ENCODE measurements around the gene DLGAP3. TPM values are rescaled to one million over a fixed set of nuclear protein-coding genes. Genes with fewer than 3 reads are reported as not detected.
A peak's percentile ranks its signal among the peaks of the same experiment; 100 is the strongest.

DLGAP3 gene
- total and polyA plus RNA-seq, 4 donors, result 0.10 to 0.89 (median 0.22) TPM

DNA sequence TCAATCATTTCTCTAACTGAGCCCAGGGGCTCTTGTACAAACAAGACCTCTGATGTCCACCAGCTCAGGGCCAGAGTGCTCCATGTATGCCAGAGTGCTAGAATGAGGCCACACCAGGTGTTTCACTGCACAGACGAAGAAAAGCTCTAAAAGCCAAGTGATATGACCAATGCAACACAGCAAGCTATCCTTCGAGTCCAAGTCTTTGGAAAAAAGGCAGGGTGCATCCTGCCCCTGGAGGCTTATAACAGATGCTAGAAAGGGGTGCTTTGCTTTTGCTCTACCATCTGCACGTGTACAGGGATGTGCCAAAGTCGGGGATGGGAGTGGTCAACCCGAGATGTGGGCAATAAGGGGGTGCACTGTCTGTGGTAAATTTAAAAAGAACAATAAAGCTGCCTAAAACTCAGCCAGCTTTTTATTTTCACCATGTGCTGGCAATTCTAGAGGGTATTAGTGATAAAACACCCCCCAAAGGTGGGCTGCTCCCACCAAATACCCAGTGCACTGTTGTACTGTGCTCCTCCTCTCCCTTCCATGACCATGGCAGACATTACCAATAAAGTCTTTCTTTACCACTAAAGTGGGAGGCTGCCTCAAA, 102.0 kb downstream of the DLGAP3 start:
- no peak for DNase-seq
- no peaks in the 10 kb centered on the region for H3K27me3 ChIP-seq (ENCODE audit: control insufficient read depth in 3 of 3, insufficient read depth in 3 of 3, low read length in 2 of 3)
- H3K9ac ChIP-seq (ENCODE audit: insufficient read depth in 1 of 2, low read length in 2 of 2), result no peak overlapping the region
- 93 to 95% methylated on average over 5 of the region's 5 CpGs for WGBS, 2 donors
- H3K36me3 ChIP-seq (ENCODE audit: control insufficient read depth in 4 of 4, insufficient read depth in 4 of 4, low read length in 4 of 4), result no peaks in the 10 kb centered on the region
- peaks cover 0 to 12% (median 0%) of the 10 kb centered on the region in 5 donors for H3K4me1 ChIP-seq (ENCODE audit: control insufficient read depth in 5 of 5, insufficient read depth in 5 of 5, low read length in 5 of 5)
- ATAC-seq (ENCODE audit: insufficient read depth, low FRiP score), result no peak
- no peak for TF ChIP-seq CTCF (IDR thresholded peaks at IDR 0.05; ENCODE audit: control extremely low read depth, extremely low read depth)
- no peak overlapping the region for H3K4me3 ChIP-seq
- H3K27ac ChIP-seq (ENCODE audit: low read depth in 1 of 2, low read length in 1 of 2), result no peak overlapping the region
- peaks cover 0 to 4% (median 0%) of the 10 kb centered on the region in 4 donors for H3K9me3 ChIP-seq (ENCODE audit: control insufficient read depth in 4 of 4, insufficient read depth in 3 of 4, low read length in 3 of 4)

DNA sequence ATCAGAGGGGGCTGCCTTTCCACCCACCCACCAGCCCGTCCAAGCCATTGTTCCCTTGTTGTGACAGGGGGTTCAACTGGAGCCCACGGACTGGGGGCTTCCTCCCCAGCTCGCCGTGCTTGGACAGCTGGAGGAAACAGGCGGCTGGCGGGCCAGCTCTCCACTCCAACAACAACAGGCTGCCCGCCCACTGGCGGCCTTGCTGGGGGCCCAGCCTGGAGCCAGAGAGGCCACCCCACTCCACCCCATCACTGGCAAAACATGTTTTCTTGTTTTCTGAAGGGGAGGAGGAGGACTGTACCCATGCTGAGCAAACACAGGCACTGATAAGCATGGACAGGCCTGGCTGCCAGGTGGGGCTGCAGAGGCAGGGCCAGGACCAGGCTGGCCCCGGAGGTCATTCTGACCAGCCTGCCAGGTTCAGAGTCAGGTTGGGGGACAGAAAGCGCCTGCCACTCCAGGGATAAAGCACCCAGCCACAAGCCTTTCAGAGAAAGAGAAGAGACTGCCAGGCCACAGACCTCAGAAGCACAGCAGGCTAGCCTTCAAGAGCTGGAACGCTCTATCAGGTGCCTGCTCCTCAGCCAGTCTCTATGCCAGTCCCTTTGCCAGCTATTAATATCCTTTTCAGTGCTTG, 103.9 kb downstream of the DLGAP3 start:
- DNase-seq (peak in 2 of 3 donors; percentile 15 to 24), ATAC-seq (ENCODE audit: insufficient read depth, low FRiP score) (no peak)
- no peak for TF ChIP-seq CTCF (IDR thresholded peaks at IDR 0.05; ENCODE audit: control extremely low read depth, extremely low read depth)
- WGBS, 2 donors, result 48 to 51% methylated on average over 11 of the region's 11 CpGs
- Histone ChIP-seq H3K9me3 (ENCODE audit: control insufficient read depth in 4 of 4, insufficient read depth in 3 of 4, low read length in 3 of 4) (peaks cover 0 to 7% (median 0%) of the 10 kb centered on the region in 4 donors), H3K27ac (ENCODE audit: low read depth in 1 of 2, low read length in 1 of 2) (peak overlapping the region in 1 of 2 donors; percentile 49), H3K9ac (ENCODE audit: insufficient read depth in 1 of 2, low read length in 2 of 2) (no peak overlapping the region), H3K4me1 (ENCODE audit: control insufficient read depth in 5 of 5, insufficient read depth in 5 of 5, low read length in 5 of 5) (peaks cover 0 to 10% (median 0%) of the 10 kb centered on the region in 5 donors), H3K27me3 (ENCODE audit: control insufficient read depth in 3 of 3, insufficient read depth in 3 of 3, low read length in 2 of 3) (no peaks in the 10 kb centered on the region), H3K4me3 (no peak overlapping the region), H3K36me3 (ENCODE audit: control insufficient read depth in 4 of 4, insufficient read depth in 4 of 4, low read length in 4 of 4) (no peaks in the 10 kb centered on the region)

DNA sequence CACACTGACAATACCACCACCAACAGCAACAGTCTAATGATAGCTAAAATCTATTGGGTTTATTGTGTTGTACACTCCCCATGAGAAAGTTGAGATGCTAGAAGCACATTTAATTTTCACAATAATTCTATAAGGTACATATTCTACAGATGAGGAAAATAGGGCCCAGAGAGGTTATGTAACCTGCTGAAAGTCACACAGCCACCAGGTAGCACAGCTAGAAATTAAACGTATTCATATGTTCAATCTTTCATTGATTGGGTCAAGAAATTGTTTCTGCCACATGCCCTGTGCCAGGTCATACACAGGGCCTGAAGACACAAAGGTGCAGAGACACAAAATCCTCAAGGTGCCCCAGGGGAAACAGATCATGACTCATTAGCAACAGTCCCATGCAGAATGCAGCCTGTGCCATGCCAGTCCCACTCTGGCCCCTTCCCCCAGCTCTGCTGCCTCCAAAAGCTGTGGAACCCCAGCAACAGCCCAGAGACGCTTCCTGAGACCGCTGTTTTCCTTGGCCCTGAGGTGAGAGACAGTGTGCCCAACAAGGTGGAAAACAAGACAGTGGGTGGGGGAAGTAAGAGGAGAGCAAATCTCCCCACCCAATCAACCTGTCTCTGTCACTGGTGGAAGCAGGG, 104.5 kb downstream of the DLGAP3 start:
- 85 to 90% methylated on average over 3 of the region's 3 CpGs for WGBS, 2 donors
- peak overlapping the region in 1 of 2 donors; percentile 49 for H3K27ac ChIP-seq (ENCODE audit: low read depth in 1 of 2, low read length in 1 of 2)

More for the DNA sequence above, 104.5 kb downstream of the DLGAP3 start:
- Histone ChIP-seq H3K9ac (ENCODE audit: insufficient read depth in 1 of 2, low read length in 2 of 2) (no peak overlapping the region), H3K27me3 (ENCODE audit: control insufficient read depth in 3 of 3, insufficient read depth in 3 of 3, low read length in 2 of 3) (no peaks in the 10 kb centered on the region), H3K9me3 (ENCODE audit: control insufficient read depth in 4 of 4, insufficient read depth in 3 of 4, low read length in 3 of 4) (peaks cover 0 to 7% (median 0%) of the 10 kb centered on the region in 4 donors), H3K36me3 (ENCODE audit: control insufficient read depth in 4 of 4, insufficient read depth in 4 of 4, low read length in 4 of 4) (no peaks in the 10 kb centered on the region), H3K4me3 (no peak overlapping the region), H3K4me1 (ENCODE audit: control insufficient read depth in 5 of 5, insufficient read depth in 5 of 5, low read length in 5 of 5) (peaks cover 0 to 10% (median 0%) of the 10 kb centered on the region in 5 donors)
- DNase-seq (no peak), ATAC-seq (ENCODE audit: insufficient read depth, low FRiP score) (no peak)
- TF ChIP-seq CTCF (IDR thresholded peaks at IDR 0.05; ENCODE audit: control extremely low read depth, extremely low read depth), result no peak
